T-helper 17 cell (primary cell): Measurements from ENCODE around the gene EVC. TPM values are rescaled to one million over a fixed set of nuclear protein-coding genes. Genes with fewer than 3 reads are reported as not detected.
"Not testable (repeated sequence)": the region's sequence is repeated elsewhere in the genome, so short reads cannot be mapped to it uniquely, and the experiment has no call there.

ENCODE experiments used
- ATAC-seq: fragments of 150-1000 bp; cut with Tn5 transposase; 2 replicates; pipeline ENCODE4 v1.10.0; 2021; ENCODE audit warnings: mild to moderate bottlenecking, moderate library complexity
- DNase-seq, 3 donors: peaks; one replicate each; pipeline versions ENCODE4 v3.0.0 to v3.0.0-alpha.2; 2020 to 2021
- H3K9me3 ChIP-seq: one replicate; pipeline ENCODE4 v1.7.0; 2013; ENCODE audit warnings: low read length, mild to moderate bottlenecking; ENCODE audit not compliant: control insufficient read depth, poor library complexity, severe bottlenecking
- H3K27ac Mint-ChIP-seq: one replicate; pipeline ENCODE4 v1.8.0; 2022; ENCODE audit warnings: mild to moderate bottlenecking, moderate library complexity, mixed read lengths
- H3K27me3 Mint-ChIP-seq: one replicate; pipeline ENCODE4 v1.8.0; 2022; ENCODE audit warnings: mixed read lengths
- H3K36me3 Mint-ChIP-seq: one replicate; pipeline ENCODE4 v1.8.0; 2022; ENCODE audit warnings: low read depth, mixed read lengths
- H3K4me1 Mint-ChIP-seq: one replicate; pipeline ENCODE4 v1.8.0; 2022; ENCODE audit warnings: mild to moderate bottlenecking, mixed read lengths
- H3K4me3 Mint-ChIP-seq: one replicate; pipeline ENCODE4 v1.8.0; 2022; ENCODE audit warnings: mild to moderate bottlenecking, moderate library complexity, mixed read lengths
- total RNA-seq, 4 donors: library from RNA in 2 of 4; stranded (reverse) in 2 of 4; gene quantifications; one replicate each; pipeline ENCODE4 v1.2.3 and lab custom pipeline; 2022 to 2026

The EVC gene
- total RNA-seq, 2 donors from 2014 or later, result 3.4 to 5.5 TPM

- Mint-ChIP-seq H3K4me3 (no peak overlapping the region), H3K27me3 (peaks cover 25% of the 10 kb centered on the region), H3K27ac (no peak overlapping the region), H3K4me1 (no peaks in the 10 kb centered on the region), H3K36me3 (no peaks in the 10 kb centered on the region)
- ATAC-seq, result no peak
- DNase-seq, result no peak
- no peaks in the 10 kb centered on the region for H3K9me3 ChIP-seq
Observed at GRCh38 chr4:5852523-5853202, 141.7 kb downstream of the EVC start.

GRCh38 chr4:5854929-5855328 is 143.9 kb downstream of the EVC start:
- no peaks in the 10 kb centered on the region for H3K36me3 Mint-ChIP-seq
- ATAC-seq, result no peak
- H3K4me3 Mint-ChIP-seq, result no peak overlapping the region
- DNase-seq, result no peak
- no peaks in the 10 kb centered on the region for H3K9me3 ChIP-seq
- H3K27ac Mint-ChIP-seq, result no peak overlapping the region
- peaks cover 9% of the 10 kb centered on the region for H3K27me3 Mint-ChIP-seq
- H3K4me1 Mint-ChIP-seq, result no peaks in the 10 kb centered on the region

- not testable (repeated sequence) for ATAC-seq, H3K27ac Mint-ChIP-seq, H3K27me3 Mint-ChIP-seq, DNase-seq, H3K9me3 ChIP-seq, H3K4me1 Mint-ChIP-seq, H3K36me3 Mint-ChIP-seq, H3K4me3 Mint-ChIP-seq
Observed at GRCh38 chr4:5856362-5856761, 145.4 kb downstream of the EVC start.

GRCh38 chr4:5857199-5857598 is 146.2 kb downstream of the EVC start:
- DNase-seq, result no peak
- H3K36me3 Mint-ChIP-seq, result no peaks in the 10 kb centered on the region
- ATAC-seq, result no peak
- no peaks in the 10 kb centered on the region for H3K4me1 Mint-ChIP-seq
- no peak overlapping the region for H3K27ac Mint-ChIP-seq
- no peaks in the 10 kb centered on the region for H3K9me3 ChIP-seq
- H3K4me3 Mint-ChIP-seq, result no peak overlapping the region
- no peaks in the 10 kb centered on the region for H3K27me3 Mint-ChIP-seq

- H3K27ac Mint-ChIP-seq, result no peak overlapping the region
- H3K36me3 Mint-ChIP-seq, result no peaks in the 10 kb centered on the region
- DNase-seq (no peak), ATAC-seq (no peak)
- no peaks in the 10 kb centered on the region for H3K27me3 Mint-ChIP-seq
- no peaks in the 10 kb centered on the region for H3K4me1 Mint-ChIP-seq
- no peaks in the 10 kb centered on the region for H3K9me3 ChIP-seq
- H3K4me3 Mint-ChIP-seq, result no peak overlapping the region
Observed at GRCh38 chr4:5858020-5858769, 147.2 kb downstream of the EVC start.

- no peaks in the 10 kb centered on the region for H3K9me3 ChIP-seq
- no peaks in the 10 kb centered on the region for H3K36me3 Mint-ChIP-seq
- H3K4me1 Mint-ChIP-seq, result peaks cover 19% of the 10 kb centered on the region
- no peak for DNase-seq
- no peak for ATAC-seq
- no peak overlapping the region for H3K27ac Mint-ChIP-seq
- H3K4me3 Mint-ChIP-seq, result no peak overlapping the region
- peaks cover 10% of the 10 kb centered on the region for H3K27me3 Mint-ChIP-seq
Observed at GRCh38 chr4:5863461-5864113, 152.6 kb downstream of the EVC start.

Other genes with a start within 250 kb of the EVC start
- gene EVC2, start 2.6 kb upstream of the EVC start, total RNA-seq, result 1 to 10 TPM; 3.6 to 6.8 TPM
- not detected for gene CRMP1, start 181.9 kb downstream of the EVC start, total RNA-seq